C4-2B (cell line): ENCODE data around the gene NTRK2.

ENCODE experiments used
- CTCF ChIP-seq: fragments of 450-650 bp; conservative IDR thresholded peaks from 2 replicates; pipeline ENCODE4 v1.5.1; 2017; ENCODE audit warnings: mild to moderate bottlenecking
- ZFX ChIP-seq: fragments of 450-650 bp; IDR thresholded peaks from 2 replicates; pipeline ENCODE4 v1.6.1; 2017

GRCh38 chr9:84703793-84704192, 34.3 kb downstream of the NTRK2 start:
- TF ChIP-seq CTCF (no peak), ZFX (no peak)
